NCI-H526 (cell line): ENCODE data around the gene IGSF1.

ENCODE experiments used
- DNase-seq, 2 experiments: peaks; one replicate each; lab custom pipeline; 2025; lab: John Stamatoyannopoulos, UW

The IGSF1 gene

GRCh38 chrX:131270080-131270479 lies 19.0 kb downstream of the IGSF1 start:
- DNase-seq = no peak

- no peak for DNase-seq
Observed at GRCh38 chrX:131264665-131265064, 24.4 kb downstream of the IGSF1 start.

- DNase-seq = no peak
Observed at GRCh38 chrX:131264053-131264452, 25.1 kb downstream of the IGSF1 start.

- peak in 1 of 2 experiments; percentile 33 for DNase-seq
Observed at GRCh38 chrX:131262738-131263679, 26.1 kb downstream of the IGSF1 start.

GRCh38 chrX:131262200-131262599 lies 26.9 kb downstream of the IGSF1 start:
- no peak for DNase-seq

- no peak for DNase-seq
Observed at GRCh38 chrX:131257367-131257766, 31.7 kb downstream of the IGSF1 start.

GRCh38 chrX:131250984-131251738 lies 37.9 kb downstream of the IGSF1 start:
- DNase-seq = peak in 1 of 2 experiments; percentile 17

- DNase-seq = peak; percentile 9 to 14
Observed at GRCh38 chrX:131239057-131239456, 50.0 kb downstream of the IGSF1 start.

GRCh38 chrX:131237363-131237762 lies 51.7 kb downstream of the IGSF1 start:
- DNase-seq = no peak

GRCh38 chrX:131235768-131236545 lies 53.1 kb downstream of the IGSF1 start:
- no peak for DNase-seq

- no peak for DNase-seq
Observed at GRCh38 chrX:131227608-131228007, 61.5 kb downstream of the IGSF1 start.

- no peak for DNase-seq
Observed at GRCh38 chrX:131226591-131226990, 62.5 kb downstream of the IGSF1 start.

GRCh38 chrX:131225078-131225477 lies 64.0 kb downstream of the IGSF1 start:
- DNase-seq = no peak
